Duodenal mucosa (tissue), 2 donors: ENCODE results near the gene MAP3K13.
"Not testable (repeated sequence)": the region's sequence is repeated elsewhere in the genome, so short reads cannot be mapped to it uniquely, and the experiment has no call there.

Experiments used
- H3K27ac ChIP-seq: one replicate; pipeline ENCODE4 v1.7.0; 2013; ENCODE audit warnings: low read depth, low read length
- H3K27me3 ChIP-seq, 2 donors: one replicate each; pipeline ENCODE4 v1.7.0; 2013; ENCODE audit warnings: low read length in 2 of 2, control low read depth in 1 of 2; ENCODE audit not compliant: insufficient read depth in 2 of 2, control insufficient read depth in 1 of 2
- H3K36me3 ChIP-seq, 2 donors: one replicate each; pipeline ENCODE4 v1.7.0; 2013; ENCODE audit warnings: low read length in 2 of 2, control low read depth in 1 of 2; ENCODE audit not compliant: insufficient read depth in 2 of 2, control insufficient read depth in 1 of 2
- H3K4me1 ChIP-seq, 2 donors: one replicate each; pipeline ENCODE4 v1.7.0; 2013; ENCODE audit warnings: low read length in 2 of 2, control low read depth in 1 of 2; ENCODE audit not compliant: insufficient read depth in 2 of 2, control insufficient read depth in 1 of 2
- H3K4me3 ChIP-seq, 2 donors: one replicate each; pipeline ENCODE4 v1.7.0; 2013; ENCODE audit warnings: low read length in 2 of 2, low read depth in 1 of 2
- H3K9ac ChIP-seq, 2 donors: one replicate each; pipeline ENCODE4 v1.7.0; 2013; ENCODE audit warnings: low read length in 2 of 2, low read depth in 1 of 2
- H3K9me3 ChIP-seq, 2 donors: one replicate each; pipeline ENCODE4 v1.7.0; 2013; ENCODE audit warnings: low read length in 2 of 2, control low read depth in 1 of 2; ENCODE audit not compliant: control insufficient read depth in 1 of 2

MAP3K13 gene

DNA sequence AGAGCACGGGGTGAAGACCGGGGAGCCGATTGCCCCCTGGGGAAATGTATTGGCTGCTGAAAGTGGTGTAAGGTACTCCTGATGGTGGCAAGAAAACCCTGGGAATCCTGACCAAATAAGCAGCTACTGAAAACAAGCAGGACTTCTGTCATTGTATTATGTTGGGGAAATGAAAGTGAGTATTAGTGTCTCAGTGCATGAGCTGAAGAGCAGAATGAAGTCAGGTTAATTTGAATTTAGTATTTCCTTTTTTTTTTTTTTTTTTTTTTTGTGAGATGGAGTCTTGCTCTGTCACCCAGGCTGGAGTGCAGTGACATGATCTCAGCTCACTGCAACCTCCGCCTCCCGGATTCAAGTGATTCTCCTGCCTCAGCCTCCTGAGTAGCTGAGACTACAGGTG is 103.2 kb downstream of the MAP3K13 start:
- not testable (repeated sequence) for H3K9me3 ChIP-seq, H3K4me1 ChIP-seq, H3K27me3 ChIP-seq, H3K27ac ChIP-seq, H3K4me3 ChIP-seq, H3K9ac ChIP-seq
- peaks cover 31 to 67% of the 10 kb centered on the region in 2 donors for H3K36me3 ChIP-seq

DNA sequence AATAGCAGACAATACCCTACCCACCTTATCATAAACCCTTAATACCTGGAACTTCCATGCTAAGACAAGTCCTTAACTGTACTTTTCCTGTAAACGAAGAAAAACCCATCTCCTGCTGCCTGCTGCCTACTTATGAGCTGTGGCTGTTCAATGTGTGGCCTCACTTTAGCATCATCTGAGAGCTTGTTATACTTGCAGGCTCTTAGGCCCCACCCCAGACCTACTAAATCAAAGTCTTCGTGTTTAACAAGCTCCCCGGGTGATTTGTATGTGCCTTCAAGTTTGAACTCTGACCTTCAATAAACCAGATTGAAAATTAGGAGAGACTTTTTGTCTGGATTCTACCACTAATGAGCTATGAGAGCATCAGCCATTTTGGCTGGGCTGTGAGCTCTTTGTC is 106.6 kb downstream of the MAP3K13 start:
- Histone ChIP-seq H3K27me3 (no peaks in the 10 kb centered on the region), H3K36me3 (peaks cover 27 to 64% of the 10 kb centered on the region in 2 donors), H3K9ac (no peak overlapping the region), H3K4me1 (no peaks in the 10 kb centered on the region), H3K9me3 (no peaks in the 10 kb centered on the region), H3K27ac (no peak overlapping the region), H3K4me3 (no peak overlapping the region)

- Histone ChIP-seq H3K4me1 (no peaks in the 10 kb centered on the region), H3K9me3 (no peaks in the 10 kb centered on the region), H3K4me3 (no peak overlapping the region), H3K36me3 (peaks cover 31 to 64% of the 10 kb centered on the region in 2 donors), H3K27ac (no peak overlapping the region), H3K27me3 (no peaks in the 10 kb centered on the region), H3K9ac (no peak overlapping the region)
These were observed 107.4 kb downstream of the MAP3K13 start for GRCh38 chr3:185470323-185470722.

DNA sequence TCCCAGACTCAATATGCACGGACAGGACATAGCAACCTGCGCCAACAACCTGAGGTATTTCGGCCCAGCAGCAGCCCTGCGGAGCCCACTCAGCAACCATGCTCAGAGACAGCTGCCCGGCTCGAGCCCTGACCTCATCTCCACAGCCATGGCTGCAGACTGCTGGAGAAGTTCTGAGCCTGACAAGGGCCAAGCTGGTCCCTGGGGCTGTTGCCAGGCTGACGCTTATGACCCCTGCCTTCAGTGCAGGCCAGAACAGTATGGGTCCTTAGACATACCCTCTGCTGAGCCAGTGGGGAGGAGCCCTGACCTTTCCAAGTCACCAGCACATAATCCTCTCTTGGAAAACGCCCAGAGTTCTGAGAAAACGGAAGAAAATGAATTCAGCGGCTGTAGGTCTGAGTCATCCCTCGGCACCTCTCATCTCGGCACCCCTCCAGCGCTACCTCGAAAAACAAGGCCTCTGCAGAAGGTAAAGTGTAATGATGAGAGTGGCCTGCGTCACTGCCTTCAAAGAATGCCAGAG is 110.4 kb downstream of the MAP3K13 start:
- H3K36me3 ChIP-seq: peaks cover 21 to 52% of the 10 kb centered on the region in 2 donors
- no peak overlapping the region for H3K9ac ChIP-seq
- no peaks in the 10 kb centered on the region for H3K9me3 ChIP-seq
- H3K27me3 ChIP-seq: no peaks in the 10 kb centered on the region
- H3K27ac ChIP-seq: no peak overlapping the region
- H3K4me3 ChIP-seq: no peak overlapping the region
- peaks cover 6 to 13% of the 10 kb centered on the region in 2 donors for H3K4me1 ChIP-seq

DNA sequence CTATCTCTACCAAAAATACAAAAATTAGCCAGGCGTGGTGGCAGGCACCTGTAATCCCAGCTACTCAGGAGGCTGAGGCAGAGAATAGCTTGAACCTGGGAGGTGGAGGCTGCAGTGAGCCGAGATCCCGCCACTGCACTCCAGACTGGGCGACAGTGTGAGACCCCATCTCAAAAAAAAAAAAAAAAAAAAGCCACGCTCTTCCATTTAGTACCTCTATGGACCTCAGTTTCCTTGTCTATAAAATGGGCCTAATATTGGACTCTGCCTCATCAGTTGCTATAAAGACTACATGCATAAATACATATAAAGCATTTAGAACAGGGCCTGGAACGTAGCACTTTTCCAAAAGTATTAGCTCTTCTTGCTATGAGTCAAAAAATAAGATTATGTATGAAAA is 112.0 kb downstream of the MAP3K13 start:
- not testable (repeated sequence) for H3K27ac ChIP-seq, H3K4me3 ChIP-seq, H3K27me3 ChIP-seq, H3K9me3 ChIP-seq, H3K9ac ChIP-seq
- H3K36me3 ChIP-seq: peaks cover 24 to 50% of the 10 kb centered on the region in 2 donors
- H3K4me1 ChIP-seq: peaks cover 6 to 13% of the 10 kb centered on the region in 2 donors

DNA sequence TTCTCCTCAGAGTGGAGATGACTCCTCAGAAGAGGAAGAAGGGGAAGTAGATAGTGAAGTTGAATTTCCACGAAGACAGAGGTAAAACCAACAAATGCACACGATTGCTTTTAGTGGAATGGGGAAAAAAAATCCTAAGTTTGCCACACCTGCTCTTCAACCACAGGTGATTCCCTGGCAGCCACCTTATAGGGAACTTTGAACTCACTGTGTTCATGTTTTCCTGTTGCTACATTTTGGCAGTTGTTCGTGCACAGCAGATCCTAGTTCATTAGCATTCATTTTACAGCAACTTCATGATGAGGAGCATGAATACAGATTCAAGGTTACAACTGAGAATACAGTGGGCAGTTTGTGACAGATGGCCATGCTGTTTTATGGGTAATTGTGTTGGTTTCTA is 114.4 kb downstream of the MAP3K13 start:
- Histone ChIP-seq H3K4me1 (peaks cover 6 to 13% of the 10 kb centered on the region in 2 donors), H3K36me3 (peaks cover 28 to 72% of the 10 kb centered on the region in 2 donors), H3K9me3 (no peaks in the 10 kb centered on the region)

GRCh38 chr3:185479373-185479945 is 116.5 kb downstream of the MAP3K13 start:
- H3K9me3 ChIP-seq: no peaks in the 10 kb centered on the region
- H3K36me3 ChIP-seq: peaks cover 34 to 72% of the 10 kb centered on the region in 2 donors
- peaks cover 6 to 13% of the 10 kb centered on the region in 2 donors for H3K4me1 ChIP-seq
- no peak overlapping the region for H3K9ac ChIP-seq
- no peak overlapping the region for H3K27ac ChIP-seq
- H3K27me3 ChIP-seq: no peaks in the 10 kb centered on the region
- no peak overlapping the region for H3K4me3 ChIP-seq

More for the DNA sequence above, 114.4 kb downstream of the MAP3K13 start:
- Histone ChIP-seq H3K27ac (no peak overlapping the region), H3K27me3 (no peaks in the 10 kb centered on the region), H3K4me3 (no peak overlapping the region), H3K9ac (no peak overlapping the region)

DNA sequence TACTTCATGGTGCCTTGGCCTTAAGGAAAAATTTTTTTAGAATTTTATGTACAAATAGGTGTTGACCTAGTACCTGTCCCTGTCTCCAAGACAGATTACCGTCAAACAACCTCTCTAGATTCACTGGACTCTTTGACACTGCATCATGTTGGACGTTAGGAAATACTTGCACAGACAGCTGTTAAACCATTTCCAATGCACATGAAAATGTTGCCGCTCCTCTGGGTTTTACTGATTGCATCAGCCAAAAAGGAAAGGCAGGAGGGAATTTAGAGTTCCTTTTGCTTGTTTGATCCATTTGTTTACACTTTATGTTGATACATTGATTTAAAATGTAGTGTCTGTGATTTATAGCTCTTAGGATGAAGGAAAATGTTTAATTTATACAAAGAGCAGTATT is 121.4 kb downstream of the MAP3K13 start:
- Histone ChIP-seq H3K9ac (no peak overlapping the region), H3K36me3 (peaks cover 32 to 83% of the 10 kb centered on the region in 2 donors), H3K4me1 (peaks cover 3 to 4% of the 10 kb centered on the region in 2 donors)

DNA sequence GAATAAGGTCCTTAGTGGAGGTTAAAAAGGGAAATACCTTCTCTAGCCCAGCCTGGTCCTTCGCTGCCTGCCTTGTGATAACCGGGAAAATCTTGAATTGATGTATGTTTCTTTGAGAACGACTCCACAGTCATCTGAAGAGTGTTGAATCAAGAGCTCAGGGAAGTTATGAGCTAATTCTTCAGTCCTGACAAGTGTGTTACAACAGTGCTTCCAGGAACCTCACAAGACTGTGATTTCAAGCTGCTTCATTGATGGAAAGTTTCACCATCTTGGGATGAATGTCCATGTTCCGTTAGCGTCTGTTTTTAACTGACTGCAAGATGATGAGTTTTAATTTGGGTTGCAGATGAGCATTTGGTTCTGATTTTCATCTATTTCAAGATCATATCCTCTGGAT is 123.5 kb downstream of the MAP3K13 start:
- Histone ChIP-seq H3K9ac (no peak overlapping the region), H3K27me3 (no peaks in the 10 kb centered on the region), H3K9me3 (no peaks in the 10 kb centered on the region), H3K4me1 (peaks cover 15 to 19% of the 10 kb centered on the region in 2 donors), H3K27ac (no peak overlapping the region), H3K4me3 (no peak overlapping the region), H3K36me3 (peaks cover 38 to 79% of the 10 kb centered on the region in 2 donors)

More for the DNA sequence above, 121.4 kb downstream of the MAP3K13 start:
- no peaks in the 10 kb centered on the region for H3K9me3 ChIP-seq
- no peak overlapping the region for H3K4me3 ChIP-seq
- no peak overlapping the region for H3K27ac ChIP-seq
- H3K27me3 ChIP-seq: no peaks in the 10 kb centered on the region

GRCh38 chr3:185488465-185488864 is 125.5 kb downstream of the MAP3K13 start:
- Histone ChIP-seq H3K36me3 (peaks cover 29 to 75% of the 10 kb centered on the region in 2 donors), H3K27ac (no peak overlapping the region)

More at GRCh38 chr3:185488465-185488864, 125.5 kb downstream of the MAP3K13 start:
- Histone ChIP-seq H3K9ac (no peak overlapping the region), H3K4me3 (no peak overlapping the region), H3K9me3 (no peaks in the 10 kb centered on the region), H3K4me1 (peaks cover 15 to 19% of the 10 kb centered on the region in 2 donors), H3K27me3 (no peaks in the 10 kb centered on the region)
